CD4-positive, alpha-beta T cell treated with Interleukin-17A for 4 hours (primary cell): ENCODE data around the gene NHSL1.

Experiments used
- DNase-seq: peaks from one replicate; pipeline ENCODE4 v3.0.0-alpha.2; 2020; ENCODE audit warnings: mixed read lengths

The NHSL1 gene

DNA sequence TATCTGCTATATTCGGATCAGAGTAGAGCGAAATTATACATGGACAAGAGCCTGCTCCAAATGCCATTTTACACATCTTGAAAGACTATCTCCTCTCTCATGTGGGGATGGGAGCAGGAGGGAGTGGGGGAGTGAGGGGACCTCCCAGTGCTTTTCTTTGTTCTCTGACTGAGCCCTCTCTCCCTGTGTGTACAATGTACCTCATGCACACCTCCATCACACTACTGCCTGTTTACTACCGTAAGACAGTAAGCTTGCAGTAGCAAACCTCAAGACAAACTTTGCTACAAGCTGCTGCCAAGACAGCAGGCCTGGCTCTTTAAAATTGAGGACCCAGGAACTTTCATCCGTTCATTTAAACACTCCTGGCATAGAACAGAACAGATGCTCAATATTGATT is 7.2 kb downstream of the NHSL1 start:
- no peak for DNase-seq

- DNase-seq = no peak
Measured at GRCh38 chr6:138491017-138491416, 8.3 kb downstream of the NHSL1 start.

- no peak for DNase-seq
Measured at GRCh38 chr6:138489846-138490245, 9.4 kb downstream of the NHSL1 start.

GRCh38 chr6:138487102-138487604 is 12.1 kb downstream of the NHSL1 start:
- no peak for DNase-seq

GRCh38 chr6:138486249-138487101 is 12.8 kb downstream of the NHSL1 start:
- no peak for DNase-seq

DNA sequence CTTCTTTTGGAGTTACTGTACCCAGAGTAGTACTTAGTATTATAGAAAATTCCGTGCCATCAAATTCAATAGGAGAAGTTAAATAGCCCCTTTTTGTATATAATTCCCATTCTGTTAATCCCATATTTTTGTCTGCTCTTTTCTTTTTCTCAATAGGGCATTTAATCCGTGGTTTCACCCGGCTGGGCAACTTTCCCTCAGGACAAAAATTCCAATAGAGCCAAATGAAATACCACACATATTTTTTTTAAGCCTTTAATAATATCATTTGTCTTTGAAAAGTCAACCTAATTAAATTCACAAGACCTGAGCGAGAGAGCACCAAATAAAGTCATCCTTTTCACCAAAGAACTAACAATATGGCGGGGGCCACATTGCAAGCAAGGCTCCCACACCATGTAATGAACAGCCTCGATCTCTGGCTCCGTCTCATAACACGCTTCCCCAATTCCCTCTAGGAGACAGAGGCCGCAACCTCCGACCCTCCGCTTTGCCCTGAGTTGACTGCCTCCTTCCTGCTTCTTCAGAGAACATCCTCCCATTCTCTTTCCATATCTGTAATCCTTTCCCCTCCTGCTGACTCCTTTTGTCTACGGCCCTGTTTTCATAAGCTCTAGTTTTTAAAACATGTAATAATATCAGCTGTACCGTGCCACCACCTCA is 13.6 kb downstream of the NHSL1 start:
- DNase-seq = no peak

DNA sequence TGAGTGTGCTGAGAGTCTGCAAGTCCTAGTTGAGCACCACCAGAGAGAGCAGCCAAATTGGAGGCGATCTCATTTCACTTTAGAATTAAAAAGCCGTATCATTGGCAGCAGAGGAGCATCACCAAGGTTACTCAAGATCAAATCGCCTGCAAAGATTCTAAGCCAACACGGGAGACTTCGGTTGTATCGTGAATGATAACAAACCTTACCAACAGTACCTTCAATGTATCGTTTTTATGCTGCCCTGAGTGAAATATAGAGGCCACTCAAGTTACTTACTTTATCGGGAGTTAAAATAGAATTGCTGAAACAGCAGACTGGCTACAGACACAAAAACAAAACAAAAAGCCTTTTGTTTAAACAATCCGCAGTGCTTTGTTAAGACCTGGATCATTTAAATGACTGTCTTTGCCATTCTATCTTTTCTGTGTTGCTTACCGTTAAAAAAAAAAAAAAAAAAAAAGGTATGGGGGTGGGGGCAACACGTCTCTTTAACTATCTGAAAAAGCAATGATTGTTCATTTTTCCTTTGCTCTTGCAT is 14.2 kb downstream of the NHSL1 start:
- no peak for DNase-seq

GRCh38 chr6:138484018-138484731 is 15.1 kb downstream of the NHSL1 start:
- no peak for DNase-seq

DNA sequence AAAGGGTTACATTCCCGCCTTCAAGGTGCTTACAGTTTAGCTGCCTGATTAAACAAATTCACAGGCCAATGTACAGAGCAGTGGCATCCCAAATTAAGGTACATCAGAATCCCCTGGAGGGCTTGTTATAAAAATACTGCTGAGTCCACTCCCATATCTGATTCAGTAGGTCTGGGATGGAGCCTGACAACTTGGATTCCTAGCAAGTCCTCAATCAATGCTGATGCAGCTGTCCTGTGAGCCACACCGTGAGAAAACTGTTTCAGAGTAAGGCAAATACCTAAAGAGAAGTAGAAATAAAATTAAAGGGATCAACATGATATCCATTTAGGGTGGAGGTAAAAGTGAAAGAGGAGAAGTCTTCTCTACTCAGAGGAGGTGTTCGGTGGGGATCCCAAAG is 16.5 kb downstream of the NHSL1 start:
- DNase-seq = no peak

- DNase-seq = no peak
Measured at GRCh38 chr6:138480279-138480949, 18.9 kb downstream of the NHSL1 start.

DNA sequence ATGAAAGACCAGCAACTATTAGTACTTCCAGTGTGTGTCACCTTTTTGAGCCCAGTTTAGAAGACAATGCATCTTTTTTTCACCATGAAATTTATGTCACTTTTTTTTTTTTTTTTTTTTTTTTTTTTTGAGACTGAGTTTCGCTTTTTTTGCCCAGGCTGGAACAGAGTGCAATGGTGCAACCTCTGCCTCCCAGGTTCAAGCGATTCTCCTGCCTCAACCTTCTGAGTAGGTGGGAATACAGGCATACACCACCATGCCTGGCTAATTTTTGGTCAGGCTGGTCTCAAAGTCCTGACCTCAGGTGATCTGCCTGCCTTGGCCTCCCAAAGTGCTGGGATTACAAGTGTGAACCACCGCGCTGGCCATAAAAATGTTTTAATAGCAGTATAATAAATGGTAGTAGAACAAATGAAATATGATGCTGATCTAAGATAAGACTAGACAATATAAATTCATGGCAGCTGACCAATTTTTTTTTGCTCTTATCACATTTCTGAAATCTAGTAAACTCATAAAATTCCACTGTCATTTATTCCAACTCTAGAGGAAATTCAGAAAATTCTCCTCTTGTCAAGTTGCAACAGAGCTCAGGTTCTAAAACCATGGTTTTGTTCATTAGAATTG is 21.3 kb downstream of the NHSL1 start:
- no peak for DNase-seq

GRCh38 chr6:138476116-138476515 is 23.2 kb downstream of the NHSL1 start:
- DNase-seq = no peak

- DNase-seq = no peak
Measured at GRCh38 chr6:138473144-138473543, 26.1 kb downstream of the NHSL1 start.

GRCh38 chr6:138468320-138469015 is 30.8 kb downstream of the NHSL1 start:
- DNase-seq = no peak

GRCh38 chr6:138467901-138468300 is 31.4 kb downstream of the NHSL1 start:
- DNase-seq = no peak

DNA sequence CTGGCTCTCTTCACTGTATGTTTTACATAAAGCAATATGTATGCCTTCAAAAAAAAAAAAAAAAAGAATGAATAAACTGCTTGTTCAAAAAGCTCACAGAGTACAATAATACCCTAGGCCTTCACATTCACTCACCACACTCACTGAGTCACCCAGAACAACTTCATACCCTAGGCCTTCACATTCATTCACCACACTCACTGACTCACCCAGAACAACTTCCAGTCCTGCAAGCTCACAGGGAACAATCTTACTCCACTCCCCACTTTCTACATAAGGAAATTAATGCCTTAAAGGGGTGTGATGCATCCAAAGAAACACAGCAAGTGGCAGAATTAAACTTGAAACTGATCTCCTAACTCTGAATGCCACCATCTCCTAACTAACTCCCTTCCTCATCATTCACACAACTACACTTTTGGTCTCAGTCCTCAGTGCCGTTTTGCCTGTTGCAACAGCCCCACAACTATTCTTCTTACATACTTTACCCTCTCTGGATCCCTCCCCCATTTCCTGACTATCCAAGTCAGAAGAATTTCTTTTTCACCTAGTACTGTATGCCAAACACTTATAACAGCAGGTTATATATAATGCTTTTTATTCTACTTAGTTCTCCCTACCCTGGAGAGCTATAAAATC is 34.2 kb downstream of the NHSL1 start:
- no peak for DNase-seq

GRCh38 chr6:138464085-138464484 is 35.2 kb downstream of the NHSL1 start:
- no peak for DNase-seq

DNA sequence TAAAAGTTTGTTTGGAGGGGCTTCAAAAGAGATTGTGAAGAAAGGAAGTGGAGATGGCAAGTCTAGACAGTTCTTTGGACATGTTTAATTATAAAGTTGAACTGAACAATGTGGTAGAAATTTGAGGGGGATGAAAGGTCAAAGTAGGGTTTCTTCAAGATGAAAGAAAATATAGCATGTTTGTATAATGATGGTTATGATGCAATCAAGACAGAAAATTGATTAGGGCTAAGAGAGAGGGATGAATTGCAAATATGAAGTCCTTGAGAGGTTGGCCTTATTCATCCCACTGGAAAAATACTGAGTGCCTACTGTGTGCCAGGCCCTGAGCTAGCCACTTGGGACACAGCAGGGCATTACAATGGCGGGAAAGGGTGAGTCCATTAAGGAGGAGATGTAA is 37.6 kb downstream of the NHSL1 start:
- no peak for DNase-seq

GRCh38 chr6:138456401-138456790 is 42.9 kb downstream of the NHSL1 start:
- no peak for DNase-seq

DNA sequence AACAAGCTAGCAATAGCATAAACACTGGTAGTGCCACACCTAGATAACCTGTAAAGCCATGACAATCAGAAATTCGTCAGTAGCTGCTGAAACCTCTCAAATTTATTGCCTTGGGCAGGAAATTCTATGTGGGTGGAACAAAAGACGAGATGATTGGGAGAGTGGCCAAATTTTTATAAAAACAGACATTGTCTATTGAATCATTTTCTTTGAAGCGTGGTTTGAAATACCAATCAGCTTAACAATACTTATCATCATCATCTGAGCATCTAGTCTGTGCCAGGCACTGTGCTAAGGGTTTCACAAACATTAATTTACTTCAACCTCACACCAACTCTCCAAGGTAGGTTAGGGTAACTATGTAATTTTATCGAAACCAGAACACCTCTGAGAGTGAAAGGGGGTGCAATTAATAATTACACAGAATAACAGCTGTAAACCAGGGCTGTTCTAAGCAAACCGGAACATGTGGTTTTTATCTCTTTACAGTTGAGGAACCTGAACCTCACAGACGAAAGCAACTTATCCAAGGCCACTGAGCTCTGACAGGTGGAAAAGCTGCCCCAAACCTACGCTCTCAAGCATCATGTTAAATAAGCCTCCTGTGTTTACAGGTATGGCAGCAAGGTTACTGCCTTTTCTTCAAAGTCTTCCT is 43.4 kb downstream of the NHSL1 start:
- peak; percentile 46 for DNase-seq
